GM23338 (cell line): ENCODE results near the gene GRAMD1A. TPM values are rescaled to one million over a fixed set of nuclear protein-coding genes. Genes with fewer than 3 reads are reported as not detected.

Experiments used
- ATAC-seq: fragments of 200-7000 bp; cut with Tn5 transposase; 3 replicates; pipeline ENCODE4 v1.9.1; 2020
- DNase-seq: peaks from one replicate; pipeline ENCODE4 v3.0.0-alpha.2; 2015; ENCODE audit warnings: low spot score
- H2AFZ ChIP-seq: fragments of 200-600 bp; sonication (generic); 2 replicates; pipeline ENCODE4 v1.8.0; 2016; ENCODE audit warnings: antibody characterized with exemption, mild to moderate bottlenecking, moderate library complexity
- H3F3A ChIP-seq: fragments of 200-600 bp; sonication (generic); replicated peaks from 2 replicates; pipeline ENCODE4 v1.8.0; 2017; ENCODE audit warnings: antibody characterized with exemption, mixed run types, low read depth
- H3K27ac ChIP-seq: fragments of 200-600 bp; sonication (generic); 2 replicates; pipeline ENCODE4 v1.6.1; 2016; ENCODE audit warnings: low read depth
- H3K27me3 ChIP-seq: fragments of 200-600 bp; sonication (generic); 2 replicates; pipeline ENCODE4 v1.8.0; 2016; ENCODE audit warnings: mild to moderate bottlenecking, mixed run types, moderate library complexity; ENCODE audit not compliant: insufficient read depth
- H3K36me3 ChIP-seq: fragments of 200-600 bp; sonication (generic); 2 replicates; pipeline ENCODE4 v1.8.0; 2016; ENCODE audit warnings: mild to moderate bottlenecking; ENCODE audit not compliant: insufficient read depth
- H3K4me1 ChIP-seq: fragments of 200-600 bp; sonication (generic); 2 replicates; pipeline ENCODE4 v1.8.0; 2016; ENCODE audit warnings: mild to moderate bottlenecking, moderate library complexity; ENCODE audit not compliant: insufficient read depth
- H3K4me2 ChIP-seq: fragments of 200-600 bp; sonication (generic); 2 replicates; pipeline ENCODE4 v1.7.1; 2017; ENCODE audit warnings: mixed run types
- H3K4me3 ChIP-seq: fragments of 200-600 bp; sonication (generic); 2 replicates; pipeline ENCODE4 v1.6.1; 2016; ENCODE audit warnings: mixed run types
- H3K79me2 ChIP-seq: fragments of 200-600 bp; sonication (generic); replicated peaks from 2 replicates; pipeline ENCODE4 v1.8.0; 2017; ENCODE audit warnings: mild to moderate bottlenecking; ENCODE audit not compliant: insufficient read depth
- H3K9me2 ChIP-seq: fragments of 200-600 bp; sonication (generic); 2 replicates; pipeline ENCODE4 v1.8.0; 2017; ENCODE audit not compliant: insufficient read depth
- H4K20me1 ChIP-seq: fragments of 200-600 bp; sonication (generic); replicated peaks from 2 replicates; pipeline ENCODE4 v1.8.0; 2017; ENCODE audit warnings: mild to moderate bottlenecking; ENCODE audit not compliant: insufficient read depth
- H3K27ac Mint-ChIP-seq: 2 replicates; pipeline ENCODE4 v1.8.0; 2020; ENCODE audit warnings: inconsistent platforms, mild to moderate bottlenecking, moderate library complexity, mixed read lengths
- H3K27me3 Mint-ChIP-seq: 3 replicates; pipeline ENCODE4 v1.8.0; 2022; ENCODE audit warnings: low read depth, mild to moderate bottlenecking, moderate library complexity, mixed read lengths, inconsistent platforms; ENCODE audit not compliant: insufficient read depth, poor library complexity
- H3K36me3 Mint-ChIP-seq: 3 replicates; pipeline ENCODE4 v1.8.0; 2021; ENCODE audit warnings: low read depth, mild to moderate bottlenecking, inconsistent platforms, moderate library complexity, mixed read lengths
- H3K4me1 Mint-ChIP-seq: 3 replicates; pipeline ENCODE4 v1.8.0; 2020; ENCODE audit warnings: mild to moderate bottlenecking, inconsistent platforms, mixed read lengths
- H3K4me3 Mint-ChIP-seq: 3 replicates; pipeline ENCODE4 v1.8.0; 2021; ENCODE audit warnings: moderate library complexity, mild to moderate bottlenecking, inconsistent platforms, mixed read lengths
- H3K9me3 Mint-ChIP-seq: 3 replicates; pipeline ENCODE4 v1.8.0; 2020; ENCODE audit warnings: moderate library complexity, mild to moderate bottlenecking, inconsistent platforms, mixed read lengths
- CREB1 ChIP-seq: fragments of 250-450 bp; sonication (Bioruptor Pico); IDR thresholded peaks from 2 replicates; pipeline ENCODE4 v1.5.0; 2020; ENCODE audit warnings: low read depth, mild to moderate bottlenecking, moderate library complexity
- CTCF ChIP-seq, 2 experiments: fragments of 200-600 bp in 1 of 2; sonication (generic) in 1 of 2; conservative IDR thresholded peaks; 2 replicates each; pipeline versions ENCODE4 v1.5.1 to v1.6.1; 2016 to 2017; ENCODE audit warnings: antibody characterized with exemption in 2 of 2, low read depth in 2 of 2, mild to moderate bottlenecking in 2 of 2, moderate library complexity in 1 of 2
- ETS1 ChIP-seq: IDR thresholded peaks from 2 replicates; pipeline ENCODE4 v1.6.1; 2016; ENCODE audit warnings: antibody characterized with exemption
- JUNB ChIP-seq: IDR thresholded peaks from one replicate; pipeline ENCODE4 v1.6.1; 2016; ENCODE audit warnings: antibody characterized with exemption; ENCODE audit not compliant: unreplicated experiment
- NANOG ChIP-seq: IDR thresholded peaks from 2 replicates; pipeline ENCODE4 v1.6.1; 2016; ENCODE audit warnings: antibody characterized with exemption, borderline replicate concordance
- REST ChIP-seq: IDR thresholded peaks from one replicate; pipeline ENCODE4 v1.6.1; 2018; ENCODE audit warnings: antibody characterized with exemption; ENCODE audit not compliant: unreplicated experiment
- STAT1 ChIP-seq: IDR thresholded peaks from one replicate; pipeline ENCODE4 v1.6.1; 2016; ENCODE audit warnings: antibody characterized with exemption; ENCODE audit not compliant: unreplicated experiment
- ZNF114 ChIP-seq: fragments of 250-450 bp; sonication (Bioruptor Pico); IDR thresholded peaks from 2 replicates; pipeline ENCODE4 v1.5.0; 2020; ENCODE audit warnings: mild to moderate bottlenecking, moderate library complexity
- ZNF331 ChIP-seq: fragments of 250-450 bp; sonication (Bioruptor Pico); IDR thresholded peaks from 2 replicates; pipeline ENCODE4 v1.5.0; 2020; ENCODE audit warnings: low read depth, mild to moderate bottlenecking, moderate library complexity
- polyA plus RNA-seq: library from polyadenylated mRNA; unstranded; fragments of >200 nt; fragmentation: Nextera tagmentation; extraction: Ambion mirVana; gene quantifications from 2 replicates; pipeline ENCODE4 v1.2.1, GENCODE V29; 2016
- total RNA-seq: library from RNA; depleted of rRNA; stranded (reverse); fragments of >200 nt; shearing (Covaris generic); gene quantifications from 2 replicates; pipeline ENCODE4 v1.2.3, GENCODE V29; 2014

GRAMD1A gene
- total and polyA plus RNA-seq, 2 experiments from 2014 or later, result 122 to 174 TPM

- TF ChIP-seq ETS1, result no peak
- TF ChIP-seq CREB1 (CRISPR knock-in tag), result no peak
- TF ChIP-seq JUNB, result no peak
- TF ChIP-seq CTCF (conservative IDR thresholded peaks at IDR 0.05; ENCODE audit: low read depth in 2 of 2), result no peak
- TF ChIP-seq ZNF114 (CRISPR knock-in tag), result no peak
Measured at GRCh38 chr19:35000338-35000646, 169 bp downstream of the GRAMD1A start (continued).

- Histone ChIP-seq H3F3A (peaks cover 23% of the 10 kb centered on the region), H3K4me3 (peak overlapping the region; percentile 90), H2AFZ (no peak overlapping the region), H3K27me3 (no peaks in the 10 kb centered on the region), H3K9me2 (no peaks in the 10 kb centered on the region), H3K4me2 (peak overlapping the region; percentile 99), H4K20me1 (peaks cover 32% of the 10 kb centered on the region), H3K79me2 (peaks cover 54% of the 10 kb centered on the region), H3K4me1 (peaks cover 57% of the 10 kb centered on the region), H3K27ac (peak overlapping the region; percentile 90), H3K36me3 (peaks cover 11% of the 10 kb centered on the region)
- ATAC-seq (peak; percentile 2), DNase-seq (peak; percentile 69)
- H3K27me3 Mint-ChIP-seq, result peaks cover 24% of the 10 kb centered on the region
- H3K36me3 Mint-ChIP-seq, result peaks cover 44% of the 10 kb centered on the region
- H3K27ac Mint-ChIP-seq, result peak overlapping the region; percentile 96
- H3K9me3 Mint-ChIP-seq, result no peaks in the 10 kb centered on the region; the same call in 2 of the 3 replicates
- peaks cover 50% of the 10 kb centered on the region for H3K4me1 Mint-ChIP-seq
- peak overlapping the region; percentile 96 for H3K4me3 Mint-ChIP-seq
- TF ChIP-seq STAT1 (no peak), ZNF114 (CRISPR knock-in tag) (no peak), NANOG (no peak), ZNF331 (no peak), CTCF (conservative IDR thresholded peaks at IDR 0.05; ENCODE audit: low read depth in 2 of 2) (no peak), REST (no peak)
Measured at GRCh38 chr19:35000647-35001501, 751 bp downstream of the GRAMD1A start.
